ENCODE data around the gene OXER1. TPM values are rescaled to one million over a fixed set of nuclear protein-coding genes. Genes with fewer than 3 reads are reported as not detected.

OXER1 gene
- total RNA-seq, 2 experiments from 2014 or later: not detected

DNA sequence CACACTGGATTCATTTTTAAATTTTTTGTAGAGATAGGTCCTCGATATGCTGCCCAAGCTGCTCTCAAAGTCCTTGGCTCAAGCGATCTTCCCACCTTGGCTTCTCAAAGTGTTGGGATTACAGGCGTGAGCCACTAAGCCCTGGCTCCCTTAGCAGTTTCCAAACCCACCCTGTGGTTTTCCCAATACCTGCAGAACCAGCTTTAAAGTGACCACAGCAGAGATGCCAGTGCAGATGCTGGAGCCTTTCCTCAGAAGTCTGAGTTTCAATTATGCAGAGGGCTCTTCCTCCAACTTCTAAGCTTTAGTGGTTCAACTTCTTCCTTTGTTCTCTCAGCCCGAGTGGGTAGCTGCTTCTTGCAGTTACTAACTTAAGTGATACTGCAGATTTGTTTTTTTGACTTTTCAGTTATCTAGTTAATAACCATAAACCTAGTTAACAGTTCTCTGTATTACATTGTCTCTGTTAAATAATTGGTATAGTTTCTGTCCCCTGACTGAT, 36.6 kb upstream of the OXER1 start:
- no peak for DNase-seq (ENCODE audit: low spot score)
- Histone ChIP-seq H3K27ac (ENCODE audit: low read depth, low read length, poor library complexity, severe bottlenecking) (no peak overlapping the region), H3K4me2 (ENCODE audit: low read length) (no peak overlapping the region), H3K4me1 (ENCODE audit: insufficient read depth, low read length, poor library complexity, severe bottlenecking) (no peaks in the 10 kb centered on the region), H3K9me3 (ENCODE audit: low read length) (no peaks in the 10 kb centered on the region), H3K79me2 (ENCODE audit: insufficient read depth, low read depth, low read length) (no peaks in the 10 kb centered on the region), H3K36me3 (ENCODE audit: insufficient read depth, low read length) (no peaks in the 10 kb centered on the region), H3K4me3 (ENCODE audit: low read depth, low read length, poor library complexity, severe bottlenecking) (no peak overlapping the region), H2AFZ (ENCODE audit: low read length) (no peak overlapping the region), H3K9me2 (ENCODE audit: insufficient read depth, low read length) (no peaks in the 10 kb centered on the region), H4K20me1 (ENCODE audit: insufficient read depth, low read length) (no peaks in the 10 kb centered on the region)
- BruUV-seq (replicated peaks): no TSS peak
- intact Hi-C loops (cut with micrococcal nuclease; ENCODE audit: unreplicated experiment): no loop called here
- POLR2A ChIA-PET: no interaction called here
- TF ChIP-seq CTCF (conservative IDR thresholded peaks at IDR 0.05; ENCODE audit: low read length): no peak
- no peak for TF ChIP-seq EZH2phosphoT487 (IDR thresholded peaks at IDR 0.05; ENCODE audit: borderline replicate concordance, low read depth, low read length)
- CTCF ChIA-PET (ENCODE audit: unreplicated experiment): interaction anchor here (0.6 kb wide), 1 partner anchor 305 kb away, joined by 3 read pairs; no protein-coding TSS in a partner anchor

DNA sequence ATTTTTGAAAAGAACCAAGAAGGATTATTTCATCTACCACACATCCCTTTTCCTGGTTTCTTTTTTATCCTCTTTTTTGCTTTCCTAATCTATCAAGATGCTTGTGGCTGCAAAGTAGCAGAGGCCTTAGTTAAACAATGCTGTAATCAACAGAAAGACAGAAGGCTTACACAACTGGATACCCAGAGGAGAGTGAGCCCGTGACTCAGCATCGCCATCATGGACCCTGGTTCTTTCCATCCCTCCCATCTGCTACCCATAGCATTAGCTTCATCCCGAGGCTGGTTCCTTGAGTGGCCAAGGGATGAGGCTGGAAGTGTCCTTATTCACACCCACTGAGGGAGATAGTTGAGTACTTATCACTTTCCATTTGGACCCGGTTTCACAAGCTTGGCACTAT, 35.9 kb upstream of the OXER1 start:
- no TSS peak for BruUV-seq (replicated peaks)
- no peak for DNase-seq (ENCODE audit: low spot score)
- Histone ChIP-seq H3K4me2 (ENCODE audit: low read length) (no peak overlapping the region), H3K27ac (ENCODE audit: low read depth, low read length, poor library complexity, severe bottlenecking) (no peak overlapping the region), H3K4me1 (ENCODE audit: insufficient read depth, low read length, poor library complexity, severe bottlenecking) (no peaks in the 10 kb centered on the region), H2AFZ (ENCODE audit: low read length) (no peak overlapping the region), H3K9me3 (ENCODE audit: low read length) (no peaks in the 10 kb centered on the region), H3K36me3 (ENCODE audit: insufficient read depth, low read length) (no peaks in the 10 kb centered on the region), H3K79me2 (ENCODE audit: insufficient read depth, low read depth, low read length) (no peaks in the 10 kb centered on the region), H3K4me3 (ENCODE audit: low read depth, low read length, poor library complexity, severe bottlenecking) (no peak overlapping the region), H3K9me2 (ENCODE audit: insufficient read depth, low read length) (no peaks in the 10 kb centered on the region), H4K20me1 (ENCODE audit: insufficient read depth, low read length) (no peaks in the 10 kb centered on the region)
- ChIA-PET POLR2A (no interaction called here), CTCF (ENCODE audit: unreplicated experiment) (no interaction called here)
- intact Hi-C loops (cut with micrococcal nuclease; ENCODE audit: unreplicated experiment): no loop called here
- TF ChIP-seq EZH2phosphoT487 (IDR thresholded peaks at IDR 0.05; ENCODE audit: borderline replicate concordance, low read depth, low read length): no peak
- no peak for TF ChIP-seq CTCF (conservative IDR thresholded peaks at IDR 0.05; ENCODE audit: low read length)

DNA sequence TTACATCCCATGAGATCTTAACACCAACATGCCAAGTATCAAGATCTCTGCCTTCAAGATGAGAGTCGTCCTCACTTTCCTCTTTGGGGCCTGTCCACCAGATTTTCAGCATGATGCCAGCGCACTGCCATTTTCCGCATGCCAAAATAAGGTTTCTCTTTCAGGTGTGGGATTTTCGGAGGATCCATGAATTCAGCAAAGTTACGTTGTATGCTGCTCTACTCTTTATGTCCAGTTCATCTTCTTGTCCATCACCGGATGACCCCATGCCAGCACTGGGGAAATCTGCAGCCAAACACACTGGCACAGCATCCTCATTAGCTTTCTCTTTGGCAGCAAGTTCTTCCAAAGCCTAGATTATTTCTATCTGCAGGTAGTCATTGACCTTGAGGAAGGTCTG, 33.3 kb upstream of the OXER1 start:
- Histone ChIP-seq H3K9me3 (ENCODE audit: low read length) (no peaks in the 10 kb centered on the region), H3K4me2 (ENCODE audit: low read length) (no peak overlapping the region), H3K36me3 (ENCODE audit: insufficient read depth, low read length) (no peaks in the 10 kb centered on the region), H2AFZ (ENCODE audit: low read length) (no peak overlapping the region), H4K20me1 (ENCODE audit: insufficient read depth, low read length) (no peaks in the 10 kb centered on the region), H3K4me1 (ENCODE audit: insufficient read depth, low read length, poor library complexity, severe bottlenecking) (no peaks in the 10 kb centered on the region), H3K79me2 (ENCODE audit: insufficient read depth, low read depth, low read length) (no peaks in the 10 kb centered on the region), H3K27ac (ENCODE audit: low read depth, low read length, poor library complexity, severe bottlenecking) (no peak overlapping the region), H3K4me3 (ENCODE audit: low read depth, low read length, poor library complexity, severe bottlenecking) (no peak overlapping the region), H3K9me2 (ENCODE audit: insufficient read depth, low read length) (no peaks in the 10 kb centered on the region)
- TF ChIP-seq CTCF (conservative IDR thresholded peaks at IDR 0.05; ENCODE audit: low read length): no peak
- no peak for TF ChIP-seq EZH2phosphoT487 (IDR thresholded peaks at IDR 0.05; ENCODE audit: borderline replicate concordance, low read depth, low read length)
- no TSS peak for BruUV-seq (replicated peaks)
- CTCF ChIA-PET (ENCODE audit: unreplicated experiment): no interaction called here
- intact Hi-C loops (cut with micrococcal nuclease; ENCODE audit: unreplicated experiment): no loop called here
- DNase-seq (ENCODE audit: low spot score): no peak
- POLR2A ChIA-PET: interaction anchor here (1.3 kb wide), 1 partner anchor 8 kb away, joined by 3 read pairs; no protein-coding TSS in a partner anchor

All from OCI-LY7 (cell line).